DOHH2 (cell line): ENCODE measurements around the gene PPIL1.
"Not testable (repeated sequence)": the region's sequence is repeated elsewhere in the genome, so short reads cannot be mapped to it uniquely, and the experiment has no call there.

Source experiments
- CTCF ChIP-seq: fragments of 200-600 bp; sonication (generic); IDR thresholded peaks from one replicate; pipeline ENCODE4 v1.5.1; 2014; ENCODE audit warnings: antibody characterized with exemption, mild to moderate bottlenecking, low read depth, low read length; ENCODE audit not compliant: poor library complexity, severe bottlenecking
- EZH2phosphoT487 ChIP-seq: fragments of 200-600 bp; sonication (generic); IDR thresholded peaks from 2 replicates; pipeline ENCODE4 v1.6.1; 2017; ENCODE audit warnings: borderline replicate concordance, mild to moderate bottlenecking, antibody characterized with exemption, low read length, moderate library complexity, mixed read lengths

- not testable (repeated sequence) for TF ChIP-seq CTCF, EZH2phosphoT487
Measured at GRCh38 chr6:36891153-36891552, 16.6 kb upstream of the PPIL1 start.
